Activated T-cell treated with anti-CD3 and anti-CD28 coated beads, Interleukin-2, amount 50 U/mL, for 4 hours (primary cell): ENCODE measurements around the gene NOP9. TPM values are rescaled to one million over a fixed set of nuclear protein-coding genes. Genes with fewer than 3 reads are reported as not detected.

ENCODE experiments used
- ATAC-seq, 2 donors: fragments of 200-7000 bp; cut with Tn5 transposase; one replicate each; pipeline ENCODE4 v1.10.0; 2021
- DNase-seq: peaks from one replicate; pipeline ENCODE4 v3.0.0-alpha.2; 2020
- H3K27me3 Mint-ChIP-seq: one replicate; pipeline ENCODE4 v1.8.0; 2021; ENCODE audit warnings: low read depth, mixed read lengths
- H3K36me3 Mint-ChIP-seq: one replicate; pipeline ENCODE4 v1.8.0; 2022; ENCODE audit warnings: mixed read lengths; ENCODE audit not compliant: insufficient read depth
- H3K4me1 Mint-ChIP-seq: one replicate; pipeline ENCODE4 v1.8.0; 2021; ENCODE audit warnings: low read depth, mixed read lengths
- H3K4me3 Mint-ChIP-seq: one replicate; pipeline ENCODE4 v1.8.0; 2021; ENCODE audit warnings: mild to moderate bottlenecking, moderate library complexity, mixed read lengths
- H3K9me3 Mint-ChIP-seq: one replicate; pipeline ENCODE4 v1.8.0; 2021; ENCODE audit warnings: mixed read lengths
- total RNA-seq, 3 donors: library from RNA; stranded (reverse); gene quantifications; one replicate each; pipeline ENCODE4 v1.2.1, GENCODE V29; 2021

The NOP9 gene
- total RNA-seq, 3 donors from 2014 or later = 67.8 to 71.0 (median 68.0) TPM

- Mint-ChIP-seq H3K36me3 (peaks cover 13% of the 10 kb centered on the region), H3K9me3 (no peaks in the 10 kb centered on the region), H3K27me3 (no peaks in the 10 kb centered on the region), H3K4me1 (peaks cover 41% of the 10 kb centered on the region), H3K4me3 (peak within 1 kb of the TSS; percentile 88)
- DNase-seq (peak; percentile 86), ATAC-seq (peak; percentile 93 to 94)
These were observed 28.4 kb upstream of the NOP9 start, which contains the start of gene RABGGTA for GRCh38 chr14:24271134-24271833. TSS of gene RABGGTA (minus strand) at chr14:24271597. CDS start at chr14:24271115, 482 bp downstream.

GRCh38 chr14:24271834-24272263 lies 27.8 kb upstream of the NOP9 start:
- peaks cover 43% of the 10 kb centered on the region for H3K4me1 Mint-ChIP-seq
- H3K27me3 Mint-ChIP-seq = no peaks in the 10 kb centered on the region
- ATAC-seq (no peak), DNase-seq (no peak)
- no peaks in the 10 kb centered on the region for H3K9me3 Mint-ChIP-seq
- peaks cover 9% of the 10 kb centered on the region for H3K36me3 Mint-ChIP-seq
- peak overlapping the region; percentile 88 for H3K4me3 Mint-ChIP-seq

GRCh38 chr14:24272467-24272866 lies 27.2 kb upstream of the NOP9 start:
- Mint-ChIP-seq H3K36me3 (peaks cover 3% of the 10 kb centered on the region), H3K4me3 (peak overlapping the region; percentile 88), H3K27me3 (no peaks in the 10 kb centered on the region), H3K9me3 (no peaks in the 10 kb centered on the region), H3K4me1 (peaks cover 49% of the 10 kb centered on the region)
- no peak for ATAC-seq
- no peak for DNase-seq

DNA sequence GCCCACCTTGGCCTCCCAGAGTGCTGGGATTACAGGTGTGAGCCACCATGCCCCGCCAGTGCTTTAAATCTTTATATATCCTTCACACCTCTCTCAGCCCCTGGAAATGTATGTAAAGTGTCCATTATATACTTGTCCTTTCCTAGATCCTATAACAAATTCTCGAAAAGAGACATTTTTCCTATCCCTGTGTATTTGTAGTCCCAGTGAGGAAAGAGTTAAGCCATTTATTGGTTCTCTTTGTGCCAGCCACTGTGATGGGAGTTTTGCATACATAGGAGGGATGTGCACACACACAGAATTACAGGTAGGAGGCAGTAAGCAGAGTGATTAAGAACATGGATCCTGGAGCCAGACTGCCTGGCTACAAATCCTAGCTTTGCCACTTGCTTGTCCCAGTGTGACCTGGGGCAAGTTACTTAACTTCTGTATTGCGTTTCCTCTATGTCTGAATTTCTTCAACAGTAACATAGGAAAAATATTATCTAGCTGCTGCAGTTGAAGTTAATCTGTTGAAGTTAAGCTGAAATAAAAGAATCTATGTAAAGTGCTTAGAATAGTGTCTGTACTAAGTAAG lies 26.1 kb upstream of the NOP9 start:
- Mint-ChIP-seq H3K4me3 (peak overlapping the region; percentile 9), H3K4me1 (peaks cover 60% of the 10 kb centered on the region), H3K27me3 (no peaks in the 10 kb centered on the region), H3K36me3 (peaks cover 3% of the 10 kb centered on the region), H3K9me3 (no peaks in the 10 kb centered on the region)
- no peak for DNase-seq
- no peak for ATAC-seq

GRCh38 chr14:24274101-24274543 lies 25.5 kb upstream of the NOP9 start:
- Mint-ChIP-seq H3K4me1 (peaks cover 66% of the 10 kb centered on the region), H3K27me3 (no peaks in the 10 kb centered on the region), H3K4me3 (peak overlapping the region; percentile 9), H3K36me3 (no peaks in the 10 kb centered on the region), H3K9me3 (no peaks in the 10 kb centered on the region)
- DNase-seq = peak; percentile 32
- peak; percentile 61 to 62 for ATAC-seq

- Mint-ChIP-seq H3K4me3 (no peak overlapping the region), H3K9me3 (no peaks in the 10 kb centered on the region), H3K36me3 (no peaks in the 10 kb centered on the region), H3K27me3 (no peaks in the 10 kb centered on the region), H3K4me1 (peaks cover 72% of the 10 kb centered on the region)
- no peak for ATAC-seq
- no peak for DNase-seq
These were observed 22.6 kb upstream of the NOP9 start for GRCh38 chr14:24277071-24277470.

DNA sequence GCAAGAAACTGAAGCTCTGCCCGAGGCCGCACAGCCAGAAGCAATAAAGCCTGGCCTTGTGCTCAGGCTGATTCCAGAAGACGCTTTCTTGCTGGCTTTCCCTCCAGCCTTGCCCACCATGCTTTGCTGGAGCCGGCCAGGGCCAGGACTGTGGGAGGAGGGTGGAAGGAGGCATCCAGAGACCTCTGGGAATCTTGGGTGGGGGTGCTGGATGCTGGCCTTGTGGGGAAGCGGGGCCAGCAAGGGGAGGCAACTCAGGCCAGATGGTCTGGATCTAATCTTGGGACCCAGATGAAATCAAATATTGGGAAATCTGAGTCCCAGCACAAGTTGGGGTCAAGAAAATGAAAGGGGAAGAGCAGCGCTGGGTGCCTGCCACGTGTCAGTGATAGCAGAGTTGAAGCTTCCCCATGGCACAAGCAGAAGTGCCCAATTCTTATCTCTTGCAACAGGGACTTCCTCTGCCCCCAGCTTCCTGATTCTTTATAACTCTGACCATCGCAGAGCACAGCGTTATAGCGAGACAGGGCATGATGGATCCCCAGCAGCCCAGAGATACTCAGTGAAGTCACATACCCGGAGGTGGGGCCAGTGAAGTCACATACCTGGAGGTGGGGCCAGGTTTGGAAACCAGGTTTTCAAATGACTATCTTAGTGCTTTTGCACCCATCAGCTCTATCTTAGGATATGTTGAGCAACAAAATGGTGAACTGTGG lies 21.9 kb upstream of the NOP9 start:
- H3K4me3 Mint-ChIP-seq = no peak overlapping the region
- ATAC-seq (no peak), DNase-seq (no peak)
- no peaks in the 10 kb centered on the region for H3K27me3 Mint-ChIP-seq
- H3K36me3 Mint-ChIP-seq = no peaks in the 10 kb centered on the region
- H3K4me1 Mint-ChIP-seq = peaks cover 65% of the 10 kb centered on the region
- H3K9me3 Mint-ChIP-seq = no peaks in the 10 kb centered on the region

DNA sequence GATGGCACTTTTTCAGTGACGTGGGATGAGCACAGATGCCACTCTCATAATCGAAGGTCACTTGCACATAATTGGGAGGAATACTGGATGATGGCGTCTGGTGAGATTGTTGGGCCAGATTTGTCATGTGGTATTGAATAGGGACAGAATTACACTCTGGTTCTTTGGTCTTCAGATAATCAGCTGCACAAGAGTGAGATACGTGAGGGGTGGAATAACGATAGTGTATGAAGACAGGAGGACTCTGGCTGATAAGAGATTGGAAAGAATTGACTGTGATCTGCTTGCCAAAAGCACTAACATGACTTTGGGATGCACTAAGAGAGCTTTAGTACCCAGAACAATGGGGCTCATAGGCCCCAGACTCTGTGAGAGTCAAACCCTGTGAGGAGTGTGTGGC lies 21.2 kb upstream of the NOP9 start:
- no peak for DNase-seq
- Mint-ChIP-seq H3K27me3 (no peaks in the 10 kb centered on the region), H3K4me1 (peaks cover 60% of the 10 kb centered on the region), H3K36me3 (no peaks in the 10 kb centered on the region), H3K9me3 (no peaks in the 10 kb centered on the region), H3K4me3 (no peak overlapping the region)
- no peak for ATAC-seq

- Mint-ChIP-seq H3K4me3 (peak overlapping the region; percentile 48), H3K9me3 (no peaks in the 10 kb centered on the region), H3K27me3 (no peaks in the 10 kb centered on the region), H3K4me1 (peaks cover 50% of the 10 kb centered on the region), H3K36me3 (no peaks in the 10 kb centered on the region)
- ATAC-seq (peak; percentile 91), DNase-seq (peak; percentile 41)
These were observed 20.1 kb upstream of the NOP9 start for GRCh38 chr14:24279301-24280186.

GRCh38 chr14:24280797-24281460 lies 18.7 kb upstream of the NOP9 start:
- Mint-ChIP-seq H3K36me3 (no peaks in the 10 kb centered on the region), H3K27me3 (no peaks in the 10 kb centered on the region)
- no peak for DNase-seq

GRCh38 chr14:24281636-24282035 lies 18.0 kb upstream of the NOP9 start:
- DNase-seq (no peak), ATAC-seq (no peak)
- H3K27me3 Mint-ChIP-seq = no peaks in the 10 kb centered on the region
- H3K36me3 Mint-ChIP-seq = no peaks in the 10 kb centered on the region
- no peaks in the 10 kb centered on the region for H3K9me3 Mint-ChIP-seq
- peaks cover 41% of the 10 kb centered on the region for H3K4me1 Mint-ChIP-seq
- no peak overlapping the region for H3K4me3 Mint-ChIP-seq

More at GRCh38 chr14:24280797-24281460, 18.7 kb upstream of the NOP9 start:
- ATAC-seq = no peak
- Mint-ChIP-seq H3K4me1 (peaks cover 41% of the 10 kb centered on the region), H3K9me3 (no peaks in the 10 kb centered on the region), H3K4me3 (no peak overlapping the region)

GRCh38 chr14:24282736-24283135 lies 16.9 kb upstream of the NOP9 start:
- no peaks in the 10 kb centered on the region for H3K27me3 Mint-ChIP-seq
- no peak for ATAC-seq
- DNase-seq = no peak
- H3K4me3 Mint-ChIP-seq = no peak overlapping the region
- no peaks in the 10 kb centered on the region for H3K9me3 Mint-ChIP-seq
- no peaks in the 10 kb centered on the region for H3K36me3 Mint-ChIP-seq
- H3K4me1 Mint-ChIP-seq = peaks cover 30% of the 10 kb centered on the region

- no peak for ATAC-seq
- no peak for DNase-seq
- Mint-ChIP-seq H3K4me1 (peaks cover 18% of the 10 kb centered on the region), H3K27me3 (no peaks in the 10 kb centered on the region), H3K36me3 (no peaks in the 10 kb centered on the region), H3K4me3 (no peak overlapping the region), H3K9me3 (no peaks in the 10 kb centered on the region)
These were observed 15.7 kb upstream of the NOP9 start for GRCh38 chr14:24283796-24284460.
